K562 (cell line): ENCODE results near the gene SUCLG1. TPM values are rescaled to one million over a fixed set of nuclear protein-coding genes. Genes with fewer than 3 reads are reported as not detected.

Experiments
- ATAC-seq: fragments of 200-7000 bp; cut with Tn5 transposase; 3 replicates; pipeline ENCODE4 v1.9.1; 2020; ENCODE audit warnings: moderate library complexity
- BruUV-seq: library from RNA; stranded (reverse); fragments of 400-500 nt; replicated peaks from 2 replicates; lab custom pipeline; 2021; lab: Mats Ljungman, UMichigan
- CTCF ChIA-PET: fragments of 300-600 bp; formaldehyde crosslinking; extraction: SDS; loops from one replicate; lab custom pipeline; 2021; ENCODE audit warnings: low intra/inter-chr PET ratio; lab: Yijun Ruan, JAX
- POLR2A ChIA-PET: fragments of 300-600, 350-650 bp; sonication (Branson Sonifier 250); formaldehyde crosslinking; extraction: SDS; loops from one replicate; lab custom pipeline; 2021; ENCODE audit warnings: antibody characterized with exemption, inconsistent platforms; lab: Yijun Ruan, JAX
- DNase-seq, 4 experiments: peaks; one replicate each; pipeline versions ENCODE4 v3.0.0 to v3.0.0-alpha.2; 2011 to 2018; ENCODE audit warnings: low spot score in 3 of 4, mixed read lengths in 3 of 4; ENCODE audit errors: extremely low read depth in 1 of 4
- FAIRE-seq: peaks from 2 replicates; lab custom pipeline; 2011; peaks lifted over from hg19 to GRCh38; lab: Jason Lieb, UNC
- H2AFZ ChIP-seq: 2 replicates; pipeline ENCODE4 v1.6.0; 2011; ENCODE audit warnings: low read depth, low read length, control low read depth, inconsistent platforms
- H3K27ac ChIP-seq: fragments of 200-600 bp; 3 replicates; pipeline ENCODE4 v1.8.0; 2011; ENCODE audit warnings: low read depth, mild to moderate bottlenecking, control low read depth, inconsistent platforms, low read length, moderate library complexity, mixed read lengths; ENCODE audit errors: extremely low read depth
- H3K27me3 ChIP-seq, 2 experiments: fragments of 300-600 bp in 1 of 2; 2 replicates in 1 of 2; 3 replicates in 1 of 2; pipeline versions ENCODE4 v1.6.0 to v1.8.0; 2011; ENCODE audit warnings: inconsistent platforms in 2 of 2, low read length in 2 of 2, mild to moderate bottlenecking in 1 of 2, mixed read lengths in 1 of 2, moderate library complexity in 1 of 2; ENCODE audit not compliant: control insufficient read depth in 2 of 2, insufficient read depth in 2 of 2
- H3K36me3 ChIP-seq: fragments of 300-600 bp; 3 replicates; pipeline ENCODE4 v1.8.0; 2011; ENCODE audit warnings: mild to moderate bottlenecking, low read length, inconsistent platforms; ENCODE audit not compliant: control insufficient read depth, insufficient read depth
- H3K4me1 ChIP-seq, 2 experiments: fragments of 200-600 bp in 1 of 2; replicated peaks in 1 of 2; 2 replicates in 1 of 2; 3 replicates in 1 of 2; pipeline versions ENCODE4 v1.5.1 to v1.8.0; 2011; ENCODE audit warnings: inconsistent platforms in 2 of 2, low read length in 2 of 2, mild to moderate bottlenecking in 1 of 2, mixed read lengths in 1 of 2, moderate library complexity in 1 of 2; ENCODE audit not compliant: control insufficient read depth in 2 of 2, insufficient read depth in 2 of 2
- H3K4me2 ChIP-seq: 2 replicates; pipeline ENCODE4 v1.6.1; 2011; ENCODE audit warnings: low read length, control low read depth, inconsistent platforms, mixed read lengths; ENCODE audit not compliant: insufficient read depth
- H3K4me3 ChIP-seq: fragments of 200-600 bp; sonication (generic), shearing (Covaris generic); 2 replicates; pipeline ENCODE4 v1.5.1; 2016; ENCODE audit warnings: control low read depth, inconsistent platforms
- H3K79me2 ChIP-seq: fragments of 200-600 bp; 3 replicates; pipeline ENCODE4 v1.8.0; 2011; ENCODE audit warnings: low read length, inconsistent platforms; ENCODE audit not compliant: control insufficient read depth, insufficient read depth
- H3K9ac ChIP-seq, 2 experiments: 2 replicates each; pipeline versions ENCODE4 v1.6.0 to v1.6.1; 2011; ENCODE audit warnings: low read depth in 2 of 2, low read length in 2 of 2, control low read depth in 1 of 2, inconsistent platforms in 1 of 2, mild to moderate bottlenecking in 1 of 2, mixed read lengths in 1 of 2; ENCODE audit not compliant: insufficient read depth in 1 of 2
- H3K9me1 ChIP-seq: one replicate; pipeline ENCODE4 v1.6.0; 2011; ENCODE audit warnings: inconsistent platforms, mild to moderate bottlenecking, low read length, moderate library complexity; ENCODE audit not compliant: control insufficient read depth, insufficient read depth
- H3K9me3 ChIP-seq: replicated peaks from 2 replicates; pipeline ENCODE4 v1.5.1; 2011; ENCODE audit warnings: low read depth, low read length, inconsistent platforms; ENCODE audit not compliant: control insufficient read depth, insufficient read depth
- H4K20me1 ChIP-seq: replicated peaks from 2 replicates; pipeline ENCODE4 v1.6.1; 2011; ENCODE audit warnings: low read length, inconsistent platforms, mixed read lengths; ENCODE audit not compliant: control insufficient read depth, insufficient read depth
- CBX5 ChIP-seq: IDR thresholded peaks from 2 replicates; pipeline ENCODE4 v1.6.1; 2014; ENCODE audit warnings: low read depth, borderline replicate concordance
- HMGN3 ChIP-seq: IDR thresholded peaks from 2 replicates; pipeline ENCODE4 v1.6.1; 2011; ENCODE audit warnings: borderline replicate concordance, low read depth, mild to moderate bottlenecking, mixed read lengths, low read length; ENCODE audit not compliant: insufficient read length; ENCODE audit errors: extremely low read depth
- NUFIP1 ChIP-seq: fragments of 450-650 bp; IDR thresholded peaks from 2 replicates; pipeline ENCODE4 v1.6.1; 2018; ENCODE audit not compliant: partially characterized antibody
- RBM14 ChIP-seq: fragments of 200-400 bp; formaldehyde crosslinking; IDR thresholded peaks from 2 replicates; pipeline ENCODE4 v1.6.1; 2018; ENCODE audit warnings: low read depth, mild to moderate bottlenecking, low read length, moderate library complexity, borderline replicate concordance; ENCODE audit not compliant: insufficient read depth
- SAFB2 ChIP-seq: fragments of 200-400 bp; formaldehyde crosslinking; IDR thresholded peaks from 2 replicates; pipeline ENCODE4 v1.6.1; 2018; ENCODE audit warnings: borderline replicate concordance, low read length, low read depth, moderate library complexity; ENCODE audit not compliant: severe bottlenecking
- SNIP1 ChIP-seq: fragments of 450-650 bp; IDR thresholded peaks from 2 replicates; pipeline ENCODE4 v1.7.1; 2017; ENCODE audit warnings: low read depth, mild to moderate bottlenecking
- SREBF2 ChIP-seq: sonication (generic); formaldehyde crosslinking; IDR thresholded peaks from 2 replicates; pipeline ENCODE4 v1.4.0; 2020; ENCODE audit warnings: mild to moderate bottlenecking, missing genetic modification reagents
- ZSCAN32 ChIP-seq: fragments of 450-650 bp; formaldehyde crosslinking; IDR thresholded peaks from 2 replicates; pipeline ENCODE4 v1.4.0; 2020; ENCODE audit warnings: mild to moderate bottlenecking, moderate library complexity
- WGBS: fragments of 100-300 bp; shearing (Covaris generic); methylation state at CpG from one replicate; pipeline ENCODE4 v1.1.6; 2016; ENCODE audit warnings: low coverage, mixed read lengths; ENCODE audit not compliant: insufficient coverage; ENCODE audit errors: missing lambda C conversion rate; 5-methylcytosine and 5-hydroxymethylcytosine counted together
- in situ Hi-C: fragments of 300-500 bp; cut with MboI; formaldehyde crosslinking; loops from 4 replicates; pipeline ENCODE4 v1.15.0; 2018; ENCODE audit warnings: inconsistent platforms, mixed read lengths
- intact Hi-C: fragments of 100-400 bp; cut with micrococcal nuclease; formaldehyde crosslinking; loops from 2 replicates; pipeline ENCODE4 v1.14.2; 2022
- polyA plus RNA-seq, 8 experiments: library from polyadenylated mRNA; depleted of rRNA in 4 of 8; stranded (reverse) in 5 of 8; unstranded in 3 of 8; fragments of >200 nt; fragmentation: Nextera tagmentation in 2 of 8; fragmentation: Illumina TruSeq in 1 of 8; extraction: Ambion mirVana in 2 of 8; extraction: Trizol in 1 of 8; gene quantifications; 2 replicates each; pipeline versions ENCODE4 v1.2.1 to v1.2.3, GENCODE V29; 2011 to 2014; ENCODE audit warnings: inconsistent platforms in 1 of 8, missing spikeins in 1 of 8
- total RNA-seq, 7 experiments: library from RNA; depleted of rRNA in 6 of 7; stranded (reverse); fragments of >200 nt in 6 of 7; fragmentation: Illumina TruSeq in 2 of 7; extraction: Trizol in 2 of 7; gene quantifications; 2 replicates each; pipeline versions ENCODE4 v1.2.1 to v1.2.3, GENCODE V29; 2011 to 2021; ENCODE audit warnings: low replicate concordance in 1 of 7
- TF ChIP-seq, protein P1 (sequence below), 2 experiments: IDR thresholded peaks; 2 replicates each; pipeline ENCODE4 v1.6.1; 2012; ENCODE audit warnings: improper control_type of control experiment in 2 of 2, low read depth in 2 of 2, low read length in 2 of 2, borderline replicate concordance in 1 of 2
- TF ChIP-seq, protein P2 (sequence below): fragments of 250-450 bp; sonication (Bioruptor Pico); IDR thresholded peaks from 2 replicates; pipeline ENCODE4 v1.5.1; 2021; ENCODE audit warnings: mild to moderate bottlenecking
- TF ChIP-seq, protein P3 (sequence below): sonication (generic); formaldehyde crosslinking; IDR thresholded peaks from 2 replicates; pipeline ENCODE4 v1.8.1; 2022; ENCODE audit warnings: missing genetic modification reagents
- TF ChIP-seq, protein P4 (sequence below), 3 experiments: fragments of 200-800 bp in 1 of 3; sonication (Bioruptor generic) in 1 of 3; sonication (generic) in 1 of 3; formaldehyde crosslinking in 1 of 3; IDR thresholded peaks; 2 replicates each; pipeline versions ENCODE4 v1.6.1 to v1.8.0; 2016 to 2022; ENCODE audit warnings: mild to moderate bottlenecking in 2 of 3, missing compliant biosample characterization in 2 of 3, missing genetic modification characterization in 2 of 3, missing genetic modification reagents in 1 of 3

Gene SUCLG1
- total and polyA plus RNA-seq, 9 of the 15 experiments (the other 6 are each of a cell fraction or from before 2014, with no cell fraction given) = 90.5 to 325 (median 115) TPM

DNA sequence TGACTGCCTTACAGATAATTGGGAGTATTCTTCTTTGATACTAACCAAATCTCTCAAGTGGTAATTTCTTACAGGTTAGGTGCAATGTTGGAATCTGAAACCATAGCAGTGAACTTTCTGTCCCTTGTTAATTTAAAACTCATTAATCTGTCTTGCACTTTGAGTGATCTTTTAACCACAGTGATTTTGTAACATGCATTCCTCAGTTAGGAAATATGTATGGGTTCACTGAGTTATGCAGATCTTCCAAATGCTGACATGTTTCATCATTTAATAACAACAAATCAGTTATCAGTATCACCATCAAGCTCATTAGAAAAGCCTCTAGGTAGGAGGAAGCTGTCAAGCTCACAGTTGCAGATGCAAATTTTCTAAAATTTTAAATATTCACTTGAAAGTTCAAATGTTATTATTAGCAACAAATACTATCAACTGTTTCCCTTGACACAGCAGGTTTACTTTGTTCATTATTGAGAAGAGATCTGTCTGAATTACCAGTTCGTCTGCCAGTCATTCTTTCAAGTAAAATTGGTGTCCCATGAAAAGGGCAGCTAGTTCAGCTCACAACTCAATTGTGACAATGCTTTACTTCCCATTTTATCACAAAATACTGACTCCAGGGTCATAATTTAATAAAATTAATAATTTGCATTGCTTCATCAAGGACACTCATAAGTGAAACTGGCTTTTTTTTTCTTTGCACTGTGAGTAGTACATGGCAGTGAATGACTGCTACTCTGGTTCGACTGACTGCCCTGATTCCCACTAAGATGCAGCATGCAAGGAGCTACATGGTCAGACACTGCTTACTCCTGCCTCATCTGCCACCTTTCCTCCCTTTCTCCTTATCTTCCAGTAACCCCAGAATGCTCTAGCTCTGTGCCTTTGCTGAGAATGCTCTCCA lies 31.6 kb downstream of the SUCLG1 start (continued):
- TF ChIP-seq ZSCAN32 (CRISPR knock-in tag) = no peak

DNA sequence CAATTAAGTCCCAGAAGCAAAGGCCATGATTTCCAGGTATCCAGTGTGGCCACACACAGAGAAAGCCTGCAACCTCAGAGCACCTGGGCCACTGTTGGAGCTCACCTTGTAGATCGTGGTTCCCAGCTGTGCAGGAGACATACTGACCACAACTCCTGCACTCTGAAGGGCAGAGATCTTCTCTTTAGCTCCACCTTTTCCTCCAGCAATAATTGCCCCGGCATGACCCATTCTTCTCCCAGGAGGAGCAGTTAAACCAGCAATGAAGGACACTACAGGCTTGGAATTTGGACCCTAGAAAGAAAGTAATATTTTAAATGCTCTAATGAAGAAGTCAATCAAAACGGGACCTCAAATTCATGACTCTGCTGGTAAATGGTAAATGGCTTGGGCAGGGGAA lies 33.8 kb downstream of the SUCLG1 start:
- Histone ChIP-seq H3K27me3 (no peaks in the 10 kb centered on the region), H2AFZ (no peak overlapping the region), H3K9ac (no peak overlapping the region), H3K9me1 (peaks cover 3% of the 10 kb centered on the region), H3K79me2 (no peaks in the 10 kb centered on the region), H3K36me3 (peaks cover 66% of the 10 kb centered on the region), H3K9me3 (no peaks in the 10 kb centered on the region), H4K20me1 (no peaks in the 10 kb centered on the region), H3K4me1 (no peaks in the 10 kb centered on the region), H3K27ac (no peak overlapping the region), H3K4me2 (no peak overlapping the region), H3K4me3 (no peak overlapping the region)
- CTCF ChIA-PET = no interaction called here
- ATAC-seq = no peak
- POLR2A ChIA-PET = no interaction called here
- FAIRE-seq = no peak
- in situ Hi-C loops (no loop called here), intact Hi-C loops (no loop called here)
- BruUV-seq = no TSS peak
- no peak for DNase-seq
- 68% methylated on average over 3 of the region's 3 CpGs for WGBS
- TF ChIP-seq, protein P1, sequence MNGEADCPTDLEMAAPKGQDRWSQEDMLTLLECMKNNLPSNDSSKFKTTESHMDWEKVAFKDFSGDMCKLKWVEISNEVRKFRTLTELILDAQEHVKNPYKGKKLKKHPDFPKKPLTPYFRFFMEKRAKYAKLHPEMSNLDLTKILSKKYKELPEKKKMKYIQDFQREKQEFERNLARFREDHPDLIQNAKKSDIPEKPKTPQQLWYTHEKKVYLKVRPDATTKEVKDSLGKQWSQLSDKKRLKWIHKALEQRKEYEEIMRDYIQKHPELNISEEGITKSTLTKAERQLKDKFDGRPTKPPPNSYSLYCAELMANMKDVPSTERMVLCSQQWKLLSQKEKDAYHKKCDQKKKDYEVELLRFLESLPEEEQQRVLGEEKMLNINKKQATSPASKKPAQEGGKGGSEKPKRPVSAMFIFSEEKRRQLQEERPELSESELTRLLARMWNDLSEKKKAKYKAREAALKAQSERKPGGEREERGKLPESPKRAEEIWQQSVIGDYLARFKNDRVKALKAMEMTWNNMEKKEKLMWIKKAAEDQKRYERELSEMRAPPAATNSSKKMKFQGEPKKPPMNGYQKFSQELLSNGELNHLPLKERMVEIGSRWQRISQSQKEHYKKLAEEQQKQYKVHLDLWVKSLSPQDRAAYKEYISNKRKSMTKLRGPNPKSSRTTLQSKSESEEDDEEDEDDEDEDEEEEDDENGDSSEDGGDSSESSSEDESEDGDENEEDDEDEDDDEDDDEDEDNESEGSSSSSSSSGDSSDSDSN (IDR thresholded peaks at IDR 0.05; ENCODE audit: borderline replicate concordance in 1 of 2, low read depth in 2 of 2, low read length in 2 of 2) = no peak
- TF ChIP-seq, protein P2, sequence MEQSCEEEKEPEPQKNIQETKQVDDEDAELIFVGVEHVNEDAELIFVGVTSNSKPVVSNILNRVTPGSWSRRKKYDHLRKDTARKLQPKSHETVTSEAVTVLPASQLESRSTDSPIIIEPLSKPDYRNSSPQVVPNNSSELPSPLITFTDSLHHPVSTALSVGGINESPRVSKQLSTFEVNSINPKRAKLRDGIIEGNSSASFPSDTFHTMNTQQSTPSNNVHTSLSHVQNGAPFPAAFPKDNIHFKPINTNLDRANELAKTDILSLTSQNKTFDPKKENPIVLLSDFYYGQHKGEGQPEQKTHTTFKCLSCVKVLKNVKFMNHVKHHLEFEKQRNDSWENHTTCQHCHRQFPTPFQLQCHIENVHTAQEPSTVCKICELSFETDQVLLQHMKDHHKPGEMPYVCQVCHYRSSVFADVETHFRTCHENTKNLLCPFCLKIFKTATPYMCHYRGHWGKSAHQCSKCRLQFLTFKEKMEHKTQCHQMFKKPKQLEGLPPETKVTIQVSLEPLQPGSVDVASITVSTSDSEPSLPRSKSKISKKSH = no peak
- no peak for TF ChIP-seq SAFB2
- TF ChIP-seq RBM14 = no peak
- TF ChIP-seq SREBF2 (CRISPR knock-in tag) = no peak
- no peak for TF ChIP-seq CBX5
- no peak for TF ChIP-seq NUFIP1
- TF ChIP-seq, protein P3, sequence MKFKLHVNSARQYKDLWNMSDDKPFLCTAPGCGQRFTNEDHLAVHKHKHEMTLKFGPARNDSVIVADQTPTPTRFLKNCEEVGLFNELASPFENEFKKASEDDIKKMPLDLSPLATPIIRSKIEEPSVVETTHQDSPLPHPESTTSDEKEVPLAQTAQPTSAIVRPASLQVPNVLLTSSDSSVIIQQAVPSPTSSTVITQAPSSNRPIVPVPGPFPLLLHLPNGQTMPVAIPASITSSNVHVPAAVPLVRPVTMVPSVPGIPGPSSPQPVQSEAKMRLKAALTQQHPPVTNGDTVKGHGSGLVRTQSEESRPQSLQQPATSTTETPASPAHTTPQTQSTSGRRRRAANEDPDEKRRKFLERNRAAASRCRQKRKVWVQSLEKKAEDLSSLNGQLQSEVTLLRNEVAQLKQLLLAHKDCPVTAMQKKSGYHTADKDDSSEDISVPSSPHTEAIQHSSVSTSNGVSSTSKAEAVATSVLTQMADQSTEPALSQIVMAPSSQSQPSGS = no peak
- no peak for TF ChIP-seq SNIP1
- TF ChIP-seq, protein P4, sequence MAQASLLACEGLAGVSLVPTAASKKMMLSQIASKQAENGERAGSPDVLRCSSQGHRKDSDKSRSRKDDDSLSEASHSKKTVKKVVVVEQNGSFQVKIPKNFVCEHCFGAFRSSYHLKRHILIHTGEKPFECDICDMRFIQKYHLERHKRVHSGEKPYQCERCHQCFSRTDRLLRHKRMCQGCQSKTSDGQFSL (CRISPR knock-in tag; IDR thresholded peaks at IDR 0.05) = no peak
- TF ChIP-seq, protein P4 (tag; IDR thresholded peaks at IDR 0.05) = no peak
- no peak for TF ChIP-seq HMGN3
